Measurements from ENCODE around the gene FXYD2.

The FXYD2 gene

GRCh38 chr11:117826190-117826570 lies 1.6 kb upstream of the FXYD2 start:
- 91% methylated on average over 9 of the region's 10 CpGs for WGBS (ENCODE audit: insufficient coverage)
- Histone ChIP-seq H3K9me3 (ENCODE audit: control extremely low read depth in 1 of 5, control insufficient read depth in 4 of 5, insufficient read depth in 2 of 5, low read depth in 1 of 5, low read length in 4 of 5) (no peaks in the 10 kb centered on the region), H3K36me3 (ENCODE audit: control insufficient read depth in 4 of 4, insufficient read depth in 4 of 4, low read length in 3 of 4) (no peaks in the 10 kb centered on the region), H3K27me3 (replicated peaks in 2 of 5; ENCODE audit: control insufficient read depth in 4 of 5, insufficient read depth in 5 of 5, low read length in 4 of 5) (no peaks in the 10 kb centered on the region), H3K4me1 (ENCODE audit: control extremely low read depth in 1 of 4, control insufficient read depth in 4 of 4, insufficient read depth in 4 of 4, low read length in 3 of 4) (peaks cover 3 to 81% (median 78%) of the 10 kb centered on the region in 4 experiments), H3K4me3 (ENCODE audit: control insufficient read depth in 1 of 7, extremely low read depth in 1 of 7, insufficient read depth in 4 of 7, low read depth in 2 of 7, low read length in 6 of 7) (no peak overlapping the region), H3K27ac (ENCODE audit: insufficient read depth in 1 of 2, low read depth in 1 of 2, low read length in 2 of 2, poor library complexity in 1 of 2, severe bottlenecking in 2 of 2) (no peak overlapping the region)
- ChIA-PET POLR2A (no interaction called here), CTCF (interaction anchor here (0.9 to 11.7 kb wide), 9 partner anchors 9 to 253 kb away, joined by 3 to 129 read pairs (median 16); no protein-coding TSS in a partner anchor)
- no peak for DNase-seq

- ChIA-PET POLR2A (no interaction called here), CTCF (interaction anchor here (0.9 to 11.7 kb wide), 8 partner anchors 9 to 254 kb away, joined by 3 to 129 read pairs (median 40); no protein-coding TSS in a partner anchor)
- 95% methylated on average over 7 of the region's 8 CpGs for WGBS (ENCODE audit: insufficient coverage)
- no peak overlapping the region for H3K27ac ChIP-seq (ENCODE audit: insufficient read depth in 1 of 2, low read depth in 1 of 2, low read length in 2 of 2, poor library complexity in 1 of 2, severe bottlenecking in 2 of 2)
- DNase-seq: no peak
- H3K36me3 ChIP-seq (ENCODE audit: control insufficient read depth in 4 of 4, insufficient read depth in 4 of 4, low read length in 3 of 4): no peaks in the 10 kb centered on the region
- H3K4me1 ChIP-seq (ENCODE audit: control extremely low read depth in 1 of 4, control insufficient read depth in 4 of 4, insufficient read depth in 4 of 4, low read length in 3 of 4): peaks cover 3 to 76% (median 73%) of the 10 kb centered on the region in 4 experiments
- H3K4me3 ChIP-seq (ENCODE audit: control insufficient read depth in 1 of 7, extremely low read depth in 1 of 7, insufficient read depth in 4 of 7, low read depth in 2 of 7, low read length in 6 of 7): no peak overlapping the region
- H3K9me3 ChIP-seq (ENCODE audit: control extremely low read depth in 1 of 5, control insufficient read depth in 4 of 5, insufficient read depth in 2 of 5, low read depth in 1 of 5, low read length in 4 of 5): no peaks in the 10 kb centered on the region
- no peaks in the 10 kb centered on the region for H3K27me3 ChIP-seq (replicated peaks in 2 of 5; ENCODE audit: control insufficient read depth in 4 of 5, insufficient read depth in 5 of 5, low read length in 4 of 5)
Observed at GRCh38 chr11:117825538-117826189, 1.1 kb upstream of the FXYD2 start.

- ChIA-PET POLR2A (interaction anchor here (0.6 to 1.7 kb wide), 3 partner anchors 16 to 123 kb away, joined by 3 to 4 read pairs (median 3); no protein-coding TSS in a partner anchor), CTCF (interaction anchor here (1.1 to 11.7 kb wide), 15 partner anchors 9 to 255 kb away, joined by 3 to 129 read pairs (median 7); no protein-coding TSS in a partner anchor)
- DNase-seq: peak; percentile 66 to 93 (median 90)
- Histone ChIP-seq H3K4me3 (ENCODE audit: control insufficient read depth in 1 of 7, extremely low read depth in 1 of 7, insufficient read depth in 4 of 7, low read depth in 2 of 7, low read length in 6 of 7) (peak overlapping the region in 3 of 7 experiments; percentile 5 to 33 (median 16)), H3K9me3 (ENCODE audit: control extremely low read depth in 1 of 5, control insufficient read depth in 4 of 5, insufficient read depth in 2 of 5, low read depth in 1 of 5, low read length in 4 of 5) (no peaks in the 10 kb centered on the region), H3K27me3 (replicated peaks in 2 of 5; ENCODE audit: control insufficient read depth in 4 of 5, insufficient read depth in 5 of 5, low read length in 4 of 5) (no peaks in the 10 kb centered on the region), H3K27ac (ENCODE audit: insufficient read depth in 1 of 2, low read depth in 1 of 2, low read length in 2 of 2, poor library complexity in 1 of 2, severe bottlenecking in 2 of 2) (peak overlapping the region; percentile 9 to 51), H3K36me3 (ENCODE audit: control insufficient read depth in 4 of 4, insufficient read depth in 4 of 4, low read length in 3 of 4) (no peaks in the 10 kb centered on the region), H3K4me1 (ENCODE audit: control extremely low read depth in 1 of 4, control insufficient read depth in 4 of 4, insufficient read depth in 4 of 4, low read length in 3 of 4) (peaks cover 3 to 75% (median 62%) of the 10 kb centered on the region in 4 experiments)
- WGBS (ENCODE audit: insufficient coverage): 5% methylated on average over 12 of the region's 13 CpGs
Observed at GRCh38 chr11:117823946-117824420, 561 bp downstream of the FXYD2 start.

GRCh38 chr11:117823294-117823945 lies 1.1 kb downstream of the FXYD2 start:
- H3K9me3 ChIP-seq (ENCODE audit: control extremely low read depth in 1 of 5, control insufficient read depth in 4 of 5, insufficient read depth in 2 of 5, low read depth in 1 of 5, low read length in 4 of 5): no peaks in the 10 kb centered on the region
- peak overlapping the region in 2 of 7 experiments; percentile 16 to 33 for H3K4me3 ChIP-seq (ENCODE audit: control insufficient read depth in 1 of 7, extremely low read depth in 1 of 7, insufficient read depth in 4 of 7, low read depth in 2 of 7, low read length in 6 of 7)
- POLR2A ChIA-PET: interaction anchor here (0.6 to 1.7 kb wide), 2 partner anchors 124 to 219 kb away, joined by 4 to 5 read pairs; no protein-coding TSS in a partner anchor
- H3K27me3 ChIP-seq (replicated peaks in 2 of 5; ENCODE audit: control insufficient read depth in 4 of 5, insufficient read depth in 5 of 5, low read length in 4 of 5): no peaks in the 10 kb centered on the region
- peak in 2 of 3 donors; percentile 63 to 71 for DNase-seq
- CTCF ChIA-PET: interaction anchor here (0.7 to 11.7 kb wide), 21 partner anchors 10 to 319 kb away, joined by 3 to 129 read pairs (median 5); no protein-coding TSS in a partner anchor
- WGBS (ENCODE audit: insufficient coverage): 11% methylated on average over 17 of the region's 18 CpGs
- H3K36me3 ChIP-seq (ENCODE audit: control insufficient read depth in 4 of 4, insufficient read depth in 4 of 4, low read length in 3 of 4): no peaks in the 10 kb centered on the region
- peaks cover 3 to 75% (median 57%) of the 10 kb centered on the region in 4 experiments for H3K4me1 ChIP-seq (ENCODE audit: control extremely low read depth in 1 of 4, control insufficient read depth in 4 of 4, insufficient read depth in 4 of 4, low read length in 3 of 4)
- peak overlapping the region; percentile 9 to 51 for H3K27ac ChIP-seq (ENCODE audit: insufficient read depth in 1 of 2, low read depth in 1 of 2, low read length in 2 of 2, poor library complexity in 1 of 2, severe bottlenecking in 2 of 2)

GRCh38 chr11:117822074-117823033 lies 2.2 kb downstream of the FXYD2 start:
- POLR2A ChIA-PET: interaction anchor here (0.6 to 1.7 kb wide), 2 partner anchors 125 to 220 kb away, joined by 4 to 5 read pairs; no protein-coding TSS in a partner anchor
- CTCF ChIA-PET: interaction anchor here (0.6 to 11.7 kb wide), 23 partner anchors 11 to 321 kb away, joined by 3 to 129 read pairs (median 5); no protein-coding TSS in a partner anchor
- DNase-seq: no peak
- Histone ChIP-seq H3K36me3 (ENCODE audit: control insufficient read depth in 4 of 4, insufficient read depth in 4 of 4, low read length in 3 of 4) (no peaks in the 10 kb centered on the region), H3K4me3 (ENCODE audit: control insufficient read depth in 1 of 7, extremely low read depth in 1 of 7, insufficient read depth in 4 of 7, low read depth in 2 of 7, low read length in 6 of 7) (peak overlapping the region in 1 of 7 experiments; percentile 13), H3K27me3 (replicated peaks in 2 of 5; ENCODE audit: control insufficient read depth in 4 of 5, insufficient read depth in 5 of 5, low read length in 4 of 5) (no peaks in the 10 kb centered on the region), H3K27ac (ENCODE audit: insufficient read depth in 1 of 2, low read depth in 1 of 2, low read length in 2 of 2, poor library complexity in 1 of 2, severe bottlenecking in 2 of 2) (no peak overlapping the region), H3K4me1 (ENCODE audit: control extremely low read depth in 1 of 4, control insufficient read depth in 4 of 4, insufficient read depth in 4 of 4, low read length in 3 of 4) (peaks cover 3 to 75% (median 53%) of the 10 kb centered on the region in 4 experiments), H3K9me3 (ENCODE audit: control extremely low read depth in 1 of 5, control insufficient read depth in 4 of 5, insufficient read depth in 2 of 5, low read depth in 1 of 5, low read length in 4 of 5) (no peaks in the 10 kb centered on the region)
- WGBS (ENCODE audit: insufficient coverage): 65% methylated on average over 30 of the region's 33 CpGs

GRCh38 chr11:117821431-117821830 lies 3.1 kb downstream of the FXYD2 start:
- 92% methylated on average over 11 of the region's 12 CpGs for WGBS (ENCODE audit: insufficient coverage)
- H3K27ac ChIP-seq (ENCODE audit: insufficient read depth in 1 of 2, low read depth in 1 of 2, low read length in 2 of 2, poor library complexity in 1 of 2, severe bottlenecking in 2 of 2): no peak overlapping the region
- H3K27me3 ChIP-seq (replicated peaks in 2 of 5; ENCODE audit: control insufficient read depth in 4 of 5, insufficient read depth in 5 of 5, low read length in 4 of 5): no peaks in the 10 kb centered on the region
- no peak overlapping the region for H3K4me3 ChIP-seq (ENCODE audit: control insufficient read depth in 1 of 7, extremely low read depth in 1 of 7, insufficient read depth in 4 of 7, low read depth in 2 of 7, low read length in 6 of 7)
- ChIA-PET CTCF (interaction anchor here (0.7 to 11.7 kb wide), 13 partner anchors 12 to 377 kb away, joined by 3 to 129 read pairs (median 12); no protein-coding TSS in a partner anchor), POLR2A (no interaction called here)
- no peaks in the 10 kb centered on the region for H3K36me3 ChIP-seq (ENCODE audit: control insufficient read depth in 4 of 4, insufficient read depth in 4 of 4, low read length in 3 of 4)
- DNase-seq: no peak
- peaks cover 3 to 84% (median 61%) of the 10 kb centered on the region in 4 experiments for H3K4me1 ChIP-seq (ENCODE audit: control extremely low read depth in 1 of 4, control insufficient read depth in 4 of 4, insufficient read depth in 4 of 4, low read length in 3 of 4)
- H3K9me3 ChIP-seq (ENCODE audit: control extremely low read depth in 1 of 5, control insufficient read depth in 4 of 5, insufficient read depth in 2 of 5, low read depth in 1 of 5, low read length in 4 of 5): no peaks in the 10 kb centered on the region
